Hematopoietic multipotent progenitor cell treated with erythropoietin and hydrocortisone succinate and interleukin-3 and kit ligand, for 6 days (in vitro differentiated cells): Measurements from ENCODE around the gene CTBS.
A peak's percentile ranks its signal among the peaks of the same experiment; 100 is the strongest.
"Not testable (repeated sequence)": the region's sequence is repeated elsewhere in the genome, so short reads cannot be mapped to it uniquely, and the experiment has no call there.

ENCODE experiments used
- DNase-seq: peaks from one replicate; pipeline ENCODE4 v3.0.0-alpha.2; 2015

Gene CTBS, protein sequence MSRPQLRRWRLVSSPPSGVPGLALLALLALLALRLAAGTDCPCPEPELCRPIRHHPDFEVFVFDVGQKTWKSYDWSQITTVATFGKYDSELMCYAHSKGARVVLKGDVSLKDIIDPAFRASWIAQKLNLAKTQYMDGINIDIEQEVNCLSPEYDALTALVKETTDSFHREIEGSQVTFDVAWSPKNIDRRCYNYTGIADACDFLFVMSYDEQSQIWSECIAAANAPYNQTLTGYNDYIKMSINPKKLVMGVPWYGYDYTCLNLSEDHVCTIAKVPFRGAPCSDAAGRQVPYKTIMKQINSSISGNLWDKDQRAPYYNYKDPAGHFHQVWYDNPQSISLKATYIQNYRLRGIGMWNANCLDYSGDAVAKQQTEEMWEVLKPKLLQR

DNA sequence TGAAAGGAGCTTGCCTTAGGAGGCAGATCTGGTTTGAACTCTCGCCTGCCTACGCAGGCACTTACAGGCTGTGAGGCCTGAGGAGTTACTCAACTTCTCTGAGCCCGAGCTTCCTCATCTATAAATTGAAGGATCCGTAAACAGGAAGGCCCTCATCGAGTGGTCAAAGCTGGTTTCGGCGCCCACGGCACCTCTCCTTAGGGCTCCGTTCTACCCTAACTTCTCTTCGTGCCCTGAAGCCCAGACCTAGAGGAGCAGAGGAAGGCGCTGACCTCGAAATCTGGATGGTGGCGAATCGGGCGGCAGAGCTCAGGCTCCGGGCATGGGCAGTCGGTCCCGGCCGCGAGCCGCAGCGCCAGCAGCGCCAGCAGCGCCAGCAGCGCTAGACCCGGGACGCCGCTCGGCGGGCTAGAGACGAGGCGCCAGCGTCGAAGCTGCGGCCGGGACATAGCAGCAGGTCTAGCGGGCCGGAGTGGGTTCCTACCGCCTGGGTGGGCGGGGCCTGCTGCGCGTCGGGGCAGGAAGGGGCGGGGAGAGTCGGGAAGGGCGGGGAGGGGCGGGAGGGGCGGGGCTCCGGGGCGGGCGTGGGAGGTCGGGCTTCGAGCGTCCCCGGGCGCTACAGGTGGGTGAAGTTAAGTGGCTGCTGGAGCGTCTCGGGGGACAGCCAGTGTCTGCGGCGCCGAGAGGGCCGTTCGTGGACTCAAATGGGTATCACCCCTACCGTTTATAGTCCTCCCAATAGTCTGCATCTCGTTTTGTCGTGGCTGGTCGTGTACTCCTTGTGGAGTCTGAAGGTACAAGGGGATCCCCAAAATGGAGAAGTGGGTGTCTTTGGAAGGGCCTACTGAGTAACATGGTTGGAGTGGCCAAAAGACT lies at the start of gene CTBS:
Gene CTBS (minus strand): TSS at position 474 of the 876 bp plus-strand sequence. CDS start 25 bp downstream, at position 449.
- DNase-seq = peak; percentile 95

DNA sequence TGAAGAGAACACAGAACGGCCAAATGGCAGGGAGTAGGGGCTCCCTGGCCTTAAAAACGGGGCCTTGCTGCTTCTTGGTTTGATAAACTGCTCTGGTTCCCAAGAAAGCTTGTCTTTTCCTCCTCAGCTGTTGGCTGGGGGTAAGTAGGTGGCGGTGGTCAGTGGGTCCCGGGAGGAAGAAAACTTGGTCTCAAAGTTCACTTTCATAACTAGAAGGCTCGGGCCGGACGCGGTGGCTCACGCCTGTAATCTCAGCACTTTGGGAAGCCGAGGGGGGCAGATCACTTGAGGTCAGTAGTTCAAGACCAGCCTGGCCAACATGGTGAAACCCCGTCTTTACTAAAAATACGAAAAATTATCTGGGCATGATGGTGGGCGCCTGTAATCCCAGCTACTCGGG lies 47.3 kb upstream of the CTBS start:
- DNase-seq = no peak

DNA sequence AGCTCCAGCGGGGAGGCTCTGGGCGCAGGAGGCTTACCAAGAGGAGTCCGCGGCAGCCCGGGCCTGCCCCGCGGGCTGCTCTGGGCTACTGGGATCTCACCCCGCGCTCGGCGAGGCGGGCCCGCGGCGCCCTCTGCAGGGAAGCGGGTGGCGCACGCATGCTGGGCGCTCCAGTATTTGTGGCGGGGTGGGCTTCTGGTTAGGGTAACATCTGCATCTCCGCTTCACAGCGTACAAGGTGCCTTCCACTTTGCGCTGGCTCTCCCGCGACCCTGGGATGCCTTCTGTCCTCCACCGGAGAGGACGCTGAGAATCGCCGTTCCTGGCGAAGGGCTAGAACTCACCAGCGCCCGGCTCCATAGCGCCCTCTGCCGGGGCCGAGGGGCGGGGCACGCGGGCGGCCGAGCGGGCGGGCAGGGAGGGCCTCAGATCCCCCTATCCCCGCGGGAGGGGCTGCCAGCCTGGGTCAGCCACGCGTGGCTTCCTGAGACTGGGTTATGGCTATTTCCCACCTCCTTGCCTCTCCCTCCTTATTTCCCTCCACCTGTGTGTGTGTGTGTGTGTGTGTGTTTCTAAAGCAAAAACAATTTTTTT lies 46.6 kb upstream of the CTBS start:
- DNase-seq = peak; percentile 84

DNA sequence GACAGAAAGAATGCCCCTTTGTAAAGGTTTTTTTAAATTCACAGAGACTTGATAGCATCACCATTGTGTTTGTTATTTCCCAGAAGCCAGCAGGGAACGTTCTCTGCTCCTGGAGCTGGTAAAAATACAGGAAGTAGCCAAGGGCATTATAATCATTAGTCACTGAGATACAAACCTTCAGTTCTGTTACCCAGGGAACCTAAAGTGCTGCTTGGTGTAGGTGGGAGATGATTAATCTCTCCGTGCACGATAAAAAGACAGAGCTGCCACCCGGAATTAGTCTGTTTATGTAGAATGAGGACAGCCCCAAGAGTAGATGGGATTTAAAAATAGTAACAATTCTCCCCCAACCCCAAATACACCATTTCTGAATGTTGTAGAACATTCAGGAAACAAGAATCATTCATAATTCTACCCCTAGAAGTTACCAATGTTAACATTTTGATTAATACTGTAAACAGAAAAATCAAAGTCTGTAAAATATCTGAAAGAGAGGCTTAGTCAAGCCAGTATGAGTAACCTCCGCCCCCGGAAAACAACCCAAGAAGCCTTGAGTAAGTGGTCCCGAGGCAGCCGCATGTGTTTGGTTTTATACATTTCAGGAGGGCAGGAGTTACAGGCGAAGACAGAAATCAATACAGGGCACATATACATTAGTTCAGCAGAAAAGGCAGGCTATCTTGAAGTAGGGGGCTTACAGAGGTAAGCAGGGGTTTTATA lies 45.3 kb upstream of the CTBS start:
- peak; percentile 22 for DNase-seq

DNA sequence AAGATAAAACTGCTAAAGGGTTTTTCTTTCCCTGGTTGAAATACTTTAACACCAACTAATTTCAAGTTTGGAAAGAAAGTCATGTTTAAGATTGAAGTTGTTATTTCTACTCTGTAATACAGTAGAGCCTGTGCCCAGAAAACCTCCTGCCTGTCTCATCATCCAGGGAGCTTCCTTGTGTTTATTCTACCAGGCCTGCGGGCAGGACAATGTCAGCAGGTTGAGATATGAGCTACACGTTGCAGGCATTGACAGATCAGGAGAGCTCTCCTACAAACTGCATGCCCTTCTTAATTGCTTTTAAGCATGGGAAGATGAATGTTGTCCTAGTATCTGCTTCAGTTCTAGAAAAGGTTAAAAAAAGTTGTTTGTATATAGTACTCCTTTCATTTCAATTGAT lies 43.1 kb upstream of the CTBS start:
- DNase-seq = no peak

DNA sequence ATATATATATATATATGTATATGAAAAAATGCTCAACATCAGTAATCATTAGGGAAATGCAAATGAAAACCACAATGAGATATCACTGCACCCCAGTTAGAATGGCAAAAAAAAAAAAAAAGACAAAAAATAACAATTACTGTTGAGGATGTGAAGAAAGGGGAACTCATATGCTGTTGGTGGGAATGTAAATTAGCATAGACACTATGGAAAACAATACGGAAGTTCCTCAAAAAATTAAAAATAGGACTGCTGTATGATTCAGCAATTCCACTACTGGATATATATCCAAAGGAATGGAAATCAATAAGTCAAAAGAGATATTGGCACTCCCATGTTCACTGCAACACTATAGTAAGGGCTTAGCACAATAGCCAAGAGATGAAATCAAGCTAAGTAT lies 41.5 kb upstream of the CTBS start:
- no peak for DNase-seq

DNA sequence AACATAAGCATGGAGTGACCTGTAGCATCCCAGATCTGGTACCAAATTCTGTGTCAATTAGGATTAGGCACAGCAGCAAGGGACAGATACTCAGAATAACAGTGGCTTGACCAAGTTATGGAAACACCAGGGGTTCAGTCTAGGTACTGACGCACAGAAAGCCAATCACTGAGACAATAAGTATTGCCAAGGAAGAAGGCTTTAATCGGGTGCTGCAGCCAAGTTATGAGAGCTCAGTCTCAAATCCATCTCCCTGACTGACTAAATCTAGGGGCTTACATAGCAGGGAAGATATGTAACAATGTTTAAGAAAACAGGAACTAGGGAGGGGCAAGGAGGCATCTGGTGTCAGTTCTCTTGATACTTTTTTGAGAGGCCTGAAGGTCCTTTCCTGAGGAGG lies 39.6 kb upstream of the CTBS start:
- DNase-seq = no peak

DNA sequence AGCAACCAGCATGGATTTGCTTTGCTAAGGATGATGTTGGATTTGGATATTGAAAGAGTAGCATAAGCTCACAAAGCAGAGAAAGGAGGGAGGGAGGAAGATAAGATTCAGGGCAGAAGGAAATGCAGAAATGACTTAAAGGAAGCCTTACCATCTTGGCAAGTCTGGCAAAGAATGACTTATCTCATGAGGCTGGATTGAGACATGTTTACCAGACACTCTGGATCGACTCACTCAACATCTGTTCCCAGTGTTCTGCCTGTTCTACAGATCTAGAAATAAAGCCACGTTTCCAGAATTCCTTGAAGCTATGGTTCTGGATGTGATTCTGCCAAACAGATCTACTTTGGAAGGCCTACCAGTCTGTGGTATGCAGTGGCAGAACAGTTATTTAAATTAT lies 38.8 kb upstream of the CTBS start:
- DNase-seq = no peak

DNA sequence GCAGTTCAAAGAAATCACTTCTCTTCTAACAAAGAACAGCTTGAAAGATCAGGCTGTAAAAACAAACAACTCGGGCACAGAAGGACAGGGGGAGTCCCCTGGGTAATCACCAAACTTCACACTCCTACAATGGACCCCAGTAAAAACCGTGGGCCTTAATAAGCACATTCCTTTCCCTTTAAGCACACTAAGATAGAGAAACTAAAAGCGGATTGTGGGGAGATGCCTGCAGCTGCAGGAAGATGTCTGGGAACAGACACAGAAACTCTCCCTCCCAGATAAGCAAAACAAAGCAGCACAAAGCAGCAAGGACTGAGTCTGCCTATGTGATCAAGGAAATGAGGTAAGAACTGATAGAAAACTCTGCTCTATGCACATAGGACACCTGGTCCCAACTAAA lies 37.6 kb upstream of the CTBS start:
- DNase-seq = no peak

DNA sequence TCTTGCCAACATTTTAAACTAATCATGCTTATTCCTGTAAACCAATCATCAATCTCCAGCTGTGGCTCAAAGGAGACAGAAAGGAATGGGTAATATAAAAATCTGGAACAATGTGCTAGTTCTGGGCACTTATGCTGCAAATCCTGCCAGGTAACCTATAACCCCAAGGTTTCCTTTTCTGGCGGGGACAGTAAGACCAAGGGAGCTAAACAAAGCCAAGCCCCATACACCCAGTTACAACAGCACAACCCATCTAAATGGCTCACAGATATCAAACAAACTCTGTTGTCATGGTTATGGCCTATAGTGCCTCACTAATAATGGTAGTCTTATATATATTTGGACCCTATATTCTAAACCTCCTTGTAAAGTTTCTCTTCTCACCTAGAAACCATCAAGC lies 36.9 kb upstream of the CTBS start:
- no peak for DNase-seq

DNA sequence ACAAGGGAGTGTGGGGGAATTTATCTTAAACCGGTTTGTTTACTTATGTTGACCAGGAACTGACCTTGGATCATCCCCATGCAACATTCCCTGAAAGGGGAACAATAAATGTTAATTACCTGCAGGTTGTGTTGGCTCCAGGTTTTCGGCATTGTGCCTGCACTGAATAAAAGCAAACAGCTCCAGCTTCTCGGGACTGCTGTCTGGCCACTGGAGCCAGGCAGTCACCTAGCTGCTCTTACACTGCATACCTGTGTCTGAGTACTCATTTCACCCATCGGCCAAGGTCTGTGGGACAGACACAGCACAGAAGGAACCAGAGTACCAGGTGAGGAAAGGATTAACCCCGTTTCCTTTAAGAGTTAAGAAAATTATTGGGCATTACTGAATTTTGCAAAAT lies 32.7 kb upstream of the CTBS start:
- DNase-seq = no peak

DNA sequence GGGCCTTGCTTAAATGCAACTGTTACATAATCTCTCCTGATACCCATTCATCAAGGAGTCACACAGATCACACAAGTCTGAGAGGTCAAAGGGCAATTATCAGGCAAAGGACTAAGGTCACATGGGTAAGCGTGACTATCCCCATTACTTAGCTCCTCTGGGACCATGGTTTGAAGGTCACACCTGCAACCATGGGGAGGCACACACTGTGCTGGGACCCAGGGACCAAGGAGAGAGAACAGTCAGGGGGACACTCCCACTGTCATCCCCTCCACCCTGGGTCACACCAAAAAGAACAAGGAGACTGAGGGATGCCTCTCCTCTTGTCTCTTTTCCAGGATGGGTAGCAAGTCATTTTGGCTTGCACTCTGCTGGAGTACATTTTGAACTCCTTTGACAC lies 30.9 kb upstream of the CTBS start:
- no peak for DNase-seq

DNA sequence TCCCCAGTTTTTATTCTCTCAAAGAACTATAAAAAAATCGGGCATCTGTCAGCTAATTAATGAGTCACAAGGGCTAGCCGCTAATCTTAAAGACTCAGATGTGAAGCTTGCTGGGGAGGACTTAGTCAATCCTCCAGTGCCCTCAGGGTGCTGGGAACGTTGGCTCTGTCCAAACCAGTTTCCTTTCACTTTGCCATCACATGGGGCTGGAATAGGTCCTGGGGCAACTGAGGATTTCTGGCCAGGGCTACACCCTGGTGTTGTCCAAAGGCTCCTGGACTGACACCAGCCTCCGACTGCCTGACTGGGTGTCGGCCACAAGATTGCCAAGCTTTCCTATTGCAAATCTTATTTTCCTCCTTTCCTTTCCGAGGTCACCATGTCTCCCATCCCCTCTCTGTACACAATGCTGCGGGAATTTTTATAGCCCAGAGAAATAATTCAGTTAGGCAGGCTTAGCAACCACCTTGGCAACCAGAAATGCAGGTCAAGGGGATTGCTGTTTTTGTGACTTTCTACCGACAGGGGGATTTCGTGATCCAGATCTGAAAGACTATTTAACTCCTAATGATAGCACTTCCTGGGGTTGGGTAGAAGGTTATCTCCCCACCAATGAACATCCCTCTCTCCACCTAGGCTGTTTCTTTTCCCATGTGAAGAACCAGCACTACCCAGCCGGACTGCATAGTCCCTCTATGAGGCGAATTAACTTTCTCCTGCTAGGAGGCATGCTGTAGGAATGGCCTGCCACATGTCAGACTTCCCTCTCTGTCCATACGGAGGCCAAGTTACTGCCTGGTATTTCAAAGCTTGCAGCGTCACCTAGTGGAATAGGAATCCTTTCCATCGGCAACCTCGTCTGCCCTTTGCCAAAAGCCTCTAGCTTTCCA lies 29.9 kb upstream of the CTBS start:
- DNase-seq = no peak

DNA sequence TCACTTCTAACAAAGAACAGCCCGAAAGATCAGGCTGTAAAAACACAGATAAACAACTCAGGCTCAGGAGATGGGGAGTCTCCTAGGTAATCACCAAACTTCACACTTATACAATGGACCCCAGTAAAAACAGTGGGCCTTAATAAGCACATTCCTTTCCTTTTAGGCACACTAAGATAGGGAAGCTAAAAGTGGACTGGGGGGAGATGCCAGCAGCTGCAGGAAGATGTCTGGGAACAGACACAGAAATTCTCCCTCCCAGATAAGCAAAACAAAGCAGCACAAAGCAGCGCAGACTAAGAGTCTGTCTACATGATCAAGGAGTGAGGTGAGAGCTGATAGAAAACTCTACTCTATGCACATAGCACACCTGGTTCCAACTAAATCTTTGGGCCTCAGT lies 29.0 kb upstream of the CTBS start:
- DNase-seq = no peak

DNA sequence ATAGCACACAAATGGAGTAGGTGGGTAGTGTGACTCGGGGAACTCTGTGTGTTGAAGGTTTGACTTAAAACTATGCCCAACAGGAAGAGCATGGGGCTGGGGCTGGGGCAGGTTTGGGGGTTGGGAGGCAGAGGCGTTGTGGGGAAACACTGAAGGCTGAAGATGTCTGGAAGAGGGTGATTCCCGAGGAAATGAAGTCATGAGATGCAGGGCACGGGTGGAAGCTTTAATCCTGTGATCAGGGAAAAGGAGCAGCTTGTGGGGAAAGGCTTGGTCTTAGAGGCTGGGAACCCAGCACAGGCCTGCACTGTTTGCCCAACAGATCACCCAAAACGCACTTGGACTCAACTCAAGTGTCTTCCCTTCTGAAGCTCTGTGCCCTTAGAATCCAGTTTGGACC lies 26.6 kb upstream of the CTBS start:
- DNase-seq = no peak

DNA sequence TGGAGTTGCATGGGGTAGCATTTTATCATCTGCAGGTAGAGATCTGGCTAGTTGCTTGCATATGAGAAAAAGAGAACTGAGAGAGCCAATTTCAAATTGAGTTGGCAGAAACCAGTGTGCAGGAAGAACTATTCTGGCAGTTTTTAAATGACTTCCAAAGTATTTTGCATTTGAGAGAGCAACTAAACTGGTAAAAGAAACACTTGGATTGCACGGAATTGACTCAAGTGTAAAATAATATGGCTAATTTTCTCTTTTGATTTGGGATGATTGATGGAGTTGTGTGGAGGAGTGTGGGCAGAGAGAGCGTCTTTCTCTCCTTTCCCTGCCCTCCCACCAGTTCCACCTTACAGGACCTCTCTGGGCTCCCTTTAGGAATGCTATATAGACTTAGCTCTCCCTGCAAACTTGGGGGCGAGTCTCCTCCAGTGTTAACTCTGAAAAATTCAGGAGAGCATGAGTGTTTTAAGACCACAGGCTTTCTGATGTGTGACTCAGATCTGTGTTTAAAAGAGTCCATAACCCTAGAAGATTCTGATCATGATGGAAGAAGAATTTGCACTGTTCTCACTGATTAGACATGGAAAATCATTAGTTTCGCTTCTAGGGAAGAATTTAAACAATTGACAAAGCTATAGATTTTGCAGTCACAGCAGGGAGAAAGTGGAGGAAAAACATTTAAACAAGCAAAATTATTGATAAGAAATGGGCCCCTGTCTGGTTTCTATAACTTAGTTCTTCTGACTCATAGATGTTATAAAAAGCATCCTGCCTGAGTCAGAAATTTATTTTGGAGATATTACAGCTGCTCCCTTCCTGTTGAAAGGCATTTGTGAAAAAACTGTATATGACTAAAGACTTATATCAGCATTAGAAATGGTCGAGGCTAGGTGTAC lies 24.9 kb upstream of the CTBS start:
- DNase-seq = no peak

DNA sequence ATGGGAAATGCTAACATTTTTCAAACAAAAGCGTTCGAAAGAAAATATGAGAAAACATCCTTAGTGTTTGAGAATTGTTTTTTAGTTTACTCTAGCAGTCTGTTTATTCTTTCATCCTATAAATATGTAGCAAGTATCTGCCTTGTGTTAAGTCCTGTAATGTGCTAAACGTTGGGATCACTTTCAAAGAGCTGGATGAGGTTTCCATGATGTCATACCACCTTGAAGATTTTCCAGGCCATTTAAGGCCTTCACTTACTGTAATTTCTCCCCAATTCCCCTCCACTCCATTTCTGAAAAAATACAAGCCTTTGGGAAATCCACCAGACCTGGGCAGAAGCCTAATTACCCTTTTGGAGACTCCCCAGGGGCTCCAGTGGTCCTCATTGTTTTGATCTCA lies 24.2 kb upstream of the CTBS start:
- DNase-seq = no peak

DNA sequence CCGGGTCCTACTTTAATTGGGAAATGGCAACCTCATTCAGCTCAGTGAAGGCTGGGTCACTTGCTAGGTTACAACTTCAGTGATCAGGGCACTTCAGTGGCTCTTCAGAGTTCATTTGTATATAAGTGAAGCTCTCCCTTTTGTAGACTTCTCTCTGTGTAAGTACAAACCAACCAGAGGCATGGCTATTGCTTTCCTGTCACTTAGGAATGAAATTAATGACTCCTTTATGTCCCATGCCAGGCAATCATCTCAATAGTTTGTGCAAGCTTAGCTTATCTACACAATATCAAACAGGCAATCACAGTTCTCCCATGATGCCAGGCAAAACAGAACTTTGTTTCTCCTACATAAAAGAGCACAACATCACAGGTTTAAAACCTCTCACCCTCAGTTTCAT lies 22.8 kb upstream of the CTBS start:
- DNase-seq = no peak

DNA sequence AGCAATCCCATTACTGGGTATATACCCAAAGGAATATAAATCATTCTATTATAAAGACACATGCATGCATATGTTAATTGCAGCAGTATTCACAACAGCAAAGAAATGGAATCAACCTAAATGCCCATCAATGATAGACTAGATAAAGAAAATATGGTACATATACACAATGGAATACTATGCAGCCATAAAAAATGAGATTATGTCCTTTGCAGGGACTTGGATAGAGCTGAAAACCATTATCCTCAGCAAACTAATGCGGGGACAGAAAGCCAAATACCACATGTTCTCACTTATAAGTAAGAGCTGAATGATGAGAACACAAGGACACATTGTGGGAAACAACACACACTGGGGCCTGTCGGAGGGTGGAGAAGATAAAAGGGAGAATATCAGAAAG lies 20.7 kb upstream of the CTBS start:
- DNase-seq = not testable (repeated sequence)

DNA sequence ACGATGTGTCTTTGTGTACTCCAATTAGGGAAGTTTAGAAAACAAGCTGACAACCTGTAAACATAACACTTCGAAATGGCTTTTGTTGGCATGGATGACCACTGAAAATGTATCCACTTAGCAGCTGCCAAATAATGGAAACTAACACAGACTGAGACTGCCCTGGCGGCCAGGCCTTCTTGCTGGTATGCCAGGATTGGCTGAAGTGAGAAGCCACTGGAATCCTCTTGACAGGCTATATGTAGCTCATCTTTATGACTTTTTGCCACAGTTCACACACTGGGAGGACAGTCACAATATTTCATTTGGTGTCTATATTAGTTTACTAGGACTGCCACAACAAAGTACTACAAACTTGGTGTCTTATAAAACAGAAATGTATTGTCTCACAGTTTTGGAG lies 12.9 kb upstream of the CTBS start:
- no peak for DNase-seq

DNA sequence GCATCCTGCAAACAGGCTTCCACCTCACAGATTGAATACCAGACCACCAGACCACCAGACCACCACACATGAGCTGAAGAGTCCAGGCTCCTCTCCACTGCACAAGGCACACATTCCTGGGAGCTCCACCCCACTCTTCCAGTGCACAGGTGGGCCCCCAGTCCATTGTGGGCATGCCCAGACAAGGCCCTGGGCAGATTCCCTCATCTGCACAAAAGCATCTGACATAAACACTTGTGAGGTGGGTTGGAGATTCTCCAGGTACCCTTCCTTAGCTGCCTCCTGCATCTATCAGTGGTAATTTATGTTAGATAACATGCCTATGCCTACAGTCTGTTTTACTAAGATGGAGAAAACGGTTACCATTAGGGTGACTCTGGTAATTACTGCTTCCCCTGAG lies 11.6 kb upstream of the CTBS start:
- no peak for DNase-seq
